NB4 (cell line): ENCODE data around the gene CPSF2.

Source experiments
- POLR2A ChIP-seq: IDR thresholded peaks from 2 replicates; pipeline ENCODE4 v1.6.1; 2011; ENCODE audit warnings: mild to moderate bottlenecking; ENCODE audit not compliant: insufficient read length; ENCODE audit errors: extremely low read depth
- TF ChIP-seq, protein P1 (sequence below): IDR thresholded peaks from one replicate; pipeline ENCODE4 v1.5.1; 2012; ENCODE audit warnings: low read depth, low read length

DNA sequence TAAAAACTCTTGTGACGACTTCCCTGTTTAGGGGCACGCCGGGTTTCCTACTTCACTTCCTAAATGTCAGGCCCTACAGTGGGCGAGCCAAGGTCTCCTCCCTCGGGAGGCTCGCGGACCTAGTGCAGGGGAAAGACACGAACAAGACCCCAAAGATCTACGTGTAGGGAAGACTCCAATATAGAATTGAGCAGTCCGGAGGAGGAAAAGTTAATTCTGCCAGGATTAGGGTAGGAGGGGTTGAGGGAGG is 16.0 kb upstream of the CPSF2 start:
- TF ChIP-seq POLR2A = no peak
- TF ChIP-seq, protein P1, sequence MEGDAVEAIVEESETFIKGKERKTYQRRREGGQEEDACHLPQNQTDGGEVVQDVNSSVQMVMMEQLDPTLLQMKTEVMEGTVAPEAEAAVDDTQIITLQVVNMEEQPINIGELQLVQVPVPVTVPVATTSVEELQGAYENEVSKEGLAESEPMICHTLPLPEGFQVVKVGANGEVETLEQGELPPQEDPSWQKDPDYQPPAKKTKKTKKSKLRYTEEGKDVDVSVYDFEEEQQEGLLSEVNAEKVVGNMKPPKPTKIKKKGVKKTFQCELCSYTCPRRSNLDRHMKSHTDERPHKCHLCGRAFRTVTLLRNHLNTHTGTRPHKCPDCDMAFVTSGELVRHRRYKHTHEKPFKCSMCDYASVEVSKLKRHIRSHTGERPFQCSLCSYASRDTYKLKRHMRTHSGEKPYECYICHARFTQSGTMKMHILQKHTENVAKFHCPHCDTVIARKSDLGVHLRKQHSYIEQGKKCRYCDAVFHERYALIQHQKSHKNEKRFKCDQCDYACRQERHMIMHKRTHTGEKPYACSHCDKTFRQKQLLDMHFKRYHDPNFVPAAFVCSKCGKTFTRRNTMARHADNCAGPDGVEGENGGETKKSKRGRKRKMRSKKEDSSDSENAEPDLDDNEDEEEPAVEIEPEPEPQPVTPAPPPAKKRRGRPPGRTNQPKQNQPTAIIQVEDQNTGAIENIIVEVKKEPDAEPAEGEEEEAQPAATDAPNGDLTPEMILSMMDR = no peak
